ENCODE results near the gene OR10J5.
"Not testable (repeated sequence)": the region's sequence is repeated elsewhere in the genome, so short reads cannot be mapped to it uniquely, and the experiment has no call there.

OR10J5 gene, protein sequence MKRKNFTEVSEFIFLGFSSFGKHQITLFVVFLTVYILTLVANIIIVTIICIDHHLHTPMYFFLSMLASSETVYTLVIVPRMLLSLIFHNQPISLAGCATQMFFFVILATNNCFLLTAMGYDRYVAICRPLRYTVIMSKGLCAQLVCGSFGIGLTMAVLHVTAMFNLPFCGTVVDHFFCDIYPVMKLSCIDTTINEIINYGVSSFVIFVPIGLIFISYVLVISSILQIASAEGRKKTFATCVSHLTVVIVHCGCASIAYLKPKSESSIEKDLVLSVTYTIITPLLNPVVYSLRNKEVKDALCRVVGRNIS

GRCh38 chr1:159535907-159536306 lies at the start of gene OR10J5:
TSS of gene OR10J5 (minus strand) at chr1:159536007. CDS start at chr1:159536007, 0 bp downstream.
- DNase-seq = no peak

- DNase-seq = no peak
Observed at GRCh38 chr1:159584536-159584935, 48.7 kb upstream of the OR10J5 start.

DNA sequence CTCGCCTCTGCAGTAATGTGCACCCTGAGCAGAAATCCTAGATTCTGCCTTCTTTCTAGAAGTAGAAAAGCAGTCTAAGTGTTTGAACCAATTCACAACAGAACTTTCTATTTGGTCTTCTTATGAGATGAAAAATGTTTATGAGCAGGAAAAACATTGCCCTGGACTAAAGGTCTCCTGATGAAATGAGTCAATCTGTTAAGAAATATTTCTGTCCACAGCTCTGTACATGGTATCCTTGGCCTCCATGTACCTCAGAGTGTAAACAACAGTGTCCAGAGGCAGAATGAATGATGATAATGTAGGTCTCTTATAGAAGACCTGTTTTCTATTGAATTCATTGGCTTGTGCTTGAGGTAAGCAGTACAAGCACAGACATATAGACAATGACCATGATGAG lies 45.6 kb upstream of the OR10J5 start:
- no peak for DNase-seq

GRCh38 chr1:159580340-159580739 lies 44.5 kb upstream of the OR10J5 start:
- no peak for DNase-seq

GRCh38 chr1:159577446-159577845 lies 41.6 kb upstream of the OR10J5 start:
- no peak for DNase-seq

- DNase-seq = no peak
Observed at GRCh38 chr1:159562680-159563079, 26.9 kb upstream of the OR10J5 start.

- DNase-seq = no peak
Observed at GRCh38 chr1:159561497-159561896, 25.7 kb upstream of the OR10J5 start.

- DNase-seq = no peak
Observed at GRCh38 chr1:159560599-159560998, 24.8 kb upstream of the OR10J5 start.

DNA sequence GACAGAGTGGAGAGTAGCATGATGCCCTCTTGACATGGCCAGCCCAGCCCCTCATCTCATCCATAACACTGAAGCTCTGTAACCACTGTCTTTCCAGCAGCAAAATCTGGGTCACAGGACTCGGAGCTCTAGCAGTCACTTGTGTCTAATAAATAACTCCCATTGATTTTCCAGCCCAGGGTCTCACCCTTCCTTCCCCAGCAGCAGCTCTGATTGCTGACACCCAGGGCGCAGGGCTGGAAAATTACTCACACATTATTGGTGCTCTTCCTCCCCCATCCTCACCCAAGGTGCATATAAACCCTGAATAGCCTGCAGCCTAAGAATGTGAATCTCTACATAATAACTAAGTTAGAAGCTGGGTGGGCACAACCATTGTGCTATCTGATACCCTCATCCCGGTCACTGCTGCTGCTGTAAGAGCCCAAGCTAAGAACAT lies 21.1 kb upstream of the OR10J5 start:
- no peak for DNase-seq

GRCh38 chr1:159554696-159555095 lies 18.9 kb upstream of the OR10J5 start:
- DNase-seq = no peak

DNA sequence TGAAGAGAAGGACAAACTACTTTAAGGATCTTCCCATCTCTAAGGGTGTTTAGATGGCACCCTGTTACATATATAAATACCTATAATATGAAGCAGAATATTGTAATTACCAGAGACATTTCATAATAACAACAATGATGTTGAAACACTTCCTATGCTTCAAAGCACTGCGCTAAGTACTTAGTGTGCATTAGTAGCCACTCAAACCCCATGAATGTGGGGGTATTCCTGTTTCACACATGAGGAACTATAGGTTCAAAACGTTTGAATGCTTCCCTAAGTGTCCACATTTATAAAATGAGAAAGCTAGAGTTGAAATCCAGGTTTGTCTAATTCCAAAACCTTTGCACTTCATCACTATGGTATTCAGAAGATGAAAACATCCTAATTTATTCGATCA lies 18.5 kb upstream of the OR10J5 start:
- DNase-seq = no peak

- no peak for DNase-seq
Observed at GRCh38 chr1:159548126-159548525, 12.3 kb upstream of the OR10J5 start.

DNA sequence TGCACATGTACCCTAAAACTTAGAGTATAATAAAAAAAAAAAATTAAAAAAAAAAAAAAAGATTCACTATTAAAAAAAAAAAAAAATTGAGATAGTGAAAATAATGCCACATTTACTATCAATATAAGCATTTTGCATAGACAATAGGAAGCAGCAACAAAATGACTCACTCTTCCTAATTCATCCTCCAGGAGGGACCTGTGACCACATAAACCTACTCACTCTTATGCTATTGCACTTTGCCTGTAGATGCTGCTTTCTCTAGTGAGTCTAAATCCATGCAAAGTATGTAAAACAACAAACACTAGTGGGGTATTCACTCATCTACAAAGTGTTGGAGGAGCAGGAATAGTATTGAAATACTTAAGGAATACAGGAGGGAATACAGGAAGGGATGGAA lies 2.9 kb downstream of the OR10J5 start:
- no peak for DNase-seq

DNA sequence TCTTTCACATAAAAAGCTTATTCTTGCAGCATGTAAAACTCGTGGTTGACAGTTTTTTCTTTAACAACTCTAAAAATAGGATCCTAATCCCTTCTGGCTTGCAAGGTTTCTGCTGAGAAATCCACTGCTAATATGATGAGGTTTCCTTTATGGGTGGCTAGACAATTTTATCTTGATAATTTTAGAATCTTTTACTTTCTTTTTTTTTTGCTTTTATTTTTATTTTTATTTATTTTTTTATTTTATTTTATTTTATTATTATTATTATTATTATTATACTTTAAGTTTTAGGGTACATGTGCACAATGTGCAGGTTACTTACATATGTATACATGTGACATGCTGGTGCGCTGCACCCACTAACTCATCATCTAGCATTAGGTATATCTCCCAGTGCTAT lies 11.0 kb downstream of the OR10J5 start:
- DNase-seq = not testable (repeated sequence)

DNA sequence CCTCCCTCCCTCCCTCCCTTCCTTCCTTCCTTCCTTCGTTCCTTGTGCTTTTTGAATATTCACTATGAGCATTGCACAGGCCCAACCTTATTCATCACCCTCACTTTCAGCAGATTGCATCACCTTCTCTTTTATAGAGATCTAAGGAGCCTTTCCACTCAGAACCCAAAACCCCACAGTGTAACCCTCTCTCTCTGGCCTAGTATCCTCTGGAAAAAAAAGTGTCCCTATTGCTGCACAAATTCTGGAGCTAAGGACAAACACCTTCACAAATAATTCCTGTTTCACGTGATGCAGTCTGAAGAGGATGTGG lies 25.6 kb downstream of the OR10J5 start:
- DNase-seq = no peak

GRCh38 chr1:159509440-159510228 lies 26.2 kb downstream of the OR10J5 start:
- no peak for DNase-seq

DNA sequence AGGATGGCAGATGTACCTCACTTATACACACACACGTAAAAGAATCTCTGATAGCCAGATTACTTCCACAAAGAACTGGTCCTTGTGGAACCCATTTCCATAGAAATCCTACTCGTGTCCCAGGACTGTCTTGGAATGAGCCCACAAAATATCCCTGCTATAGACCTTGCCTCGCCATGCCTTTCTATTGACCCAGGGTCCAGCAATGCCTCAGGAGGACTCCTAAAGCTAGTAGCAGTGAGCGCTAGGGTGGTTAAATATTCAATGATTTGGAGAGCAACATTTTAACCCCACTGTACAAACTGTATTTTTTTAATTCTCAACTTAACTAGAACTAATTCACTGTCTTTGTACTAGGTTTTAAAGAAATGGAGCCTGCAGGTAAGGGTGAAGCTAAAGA lies 26.9 kb downstream of the OR10J5 start:
- DNase-seq = no peak

GRCh38 chr1:159505676-159506075 lies 30.1 kb downstream of the OR10J5 start:
- DNase-seq = no peak

DNA sequence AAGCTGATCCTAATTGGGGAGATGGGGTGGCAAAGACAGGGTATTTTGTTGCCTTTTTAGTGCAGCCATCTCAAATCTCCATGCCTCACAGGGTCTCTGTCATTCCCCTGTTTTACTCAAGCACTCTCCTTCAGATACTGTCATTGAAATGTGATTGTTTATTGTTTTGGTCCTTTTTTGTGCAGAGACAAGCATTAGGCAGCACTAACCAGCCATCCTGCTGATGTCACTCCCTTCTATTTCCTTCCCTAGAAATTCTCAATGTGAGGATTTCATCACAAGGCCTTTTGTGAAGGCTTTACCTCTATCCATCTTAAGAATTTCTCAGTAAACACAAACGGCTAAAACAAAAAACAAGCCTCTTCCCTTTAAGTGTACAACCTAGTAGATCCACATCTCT lies 34.7 kb downstream of the OR10J5 start:
- DNase-seq = no peak

GRCh38 chr1:159494513-159495210 lies 41.1 kb downstream of the OR10J5 start:
- not testable (repeated sequence) for DNase-seq

GRCh38 chr1:159493354-159493753 lies 42.5 kb downstream of the OR10J5 start:
- DNase-seq = no peak

GRCh38 chr1:159492575-159493323 lies 43.1 kb downstream of the OR10J5 start:
- no peak for DNase-seq
